ENCODE results near the gene JPH4.
"Not testable (repeated sequence)": the region's sequence is repeated elsewhere in the genome, so short reads cannot be mapped to it uniquely, and the experiment has no call there.

Gene JPH4

DNA sequence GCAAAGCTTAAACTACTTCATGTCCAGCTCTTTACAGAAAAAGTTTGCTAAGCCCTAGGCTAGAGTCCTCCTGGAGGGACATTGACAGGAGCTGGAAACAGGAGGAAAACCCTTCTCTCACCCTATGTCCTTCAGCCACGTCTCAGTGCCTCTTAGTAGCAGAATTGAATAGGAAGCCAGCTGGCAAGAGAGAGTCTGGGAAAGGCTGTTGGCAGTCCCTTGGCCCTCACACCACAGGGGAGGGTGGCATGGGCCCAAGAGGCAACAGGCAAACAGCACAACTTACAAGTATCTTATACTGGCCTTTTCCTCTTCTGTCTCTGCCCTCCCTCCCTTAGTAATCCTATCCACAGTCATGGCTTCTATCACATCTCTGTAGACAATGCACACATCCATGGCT, 29.9 kb upstream of the JPH4 start:
- Histone ChIP-seq H2AFZ (ENCODE audit: low read length, unreplicated experiment) (no peak overlapping the region), H3K4me3 (ENCODE audit: low read depth, low read length) (no peak overlapping the region), H3K27ac (ENCODE audit: low read depth, low read length) (no peak overlapping the region), H3K27me3 (ENCODE audit: insufficient read depth, low read length) (peaks cover 68% of the 10 kb centered on the region), H3K4me1 (ENCODE audit: control insufficient read depth, insufficient read depth, low read length, unreplicated experiment) (no peaks in the 10 kb centered on the region), H3K36me3 (ENCODE audit: insufficient read depth, low read length) (no peaks in the 10 kb centered on the region), H3K79me2 (ENCODE audit: control insufficient read depth, insufficient read depth, low read length, unreplicated experiment) (no peaks in the 10 kb centered on the region)

GRCh38 chr14:23605931-23606585, 27.5 kb upstream of the JPH4 start:
- Histone ChIP-seq H3K36me3 (ENCODE audit: insufficient read depth, low read length) (no peaks in the 10 kb centered on the region), H3K27ac (ENCODE audit: low read depth, low read length) (no peak overlapping the region), H3K79me2 (ENCODE audit: control insufficient read depth, insufficient read depth, low read length, unreplicated experiment) (no peaks in the 10 kb centered on the region), H3K4me3 (ENCODE audit: low read depth, low read length) (no peak overlapping the region), H3K4me1 (ENCODE audit: control insufficient read depth, insufficient read depth, low read length, unreplicated experiment) (no peaks in the 10 kb centered on the region), H2AFZ (ENCODE audit: low read length, unreplicated experiment) (no peak overlapping the region), H3K27me3 (ENCODE audit: insufficient read depth, low read length) (peaks cover 53% of the 10 kb centered on the region)

DNA sequence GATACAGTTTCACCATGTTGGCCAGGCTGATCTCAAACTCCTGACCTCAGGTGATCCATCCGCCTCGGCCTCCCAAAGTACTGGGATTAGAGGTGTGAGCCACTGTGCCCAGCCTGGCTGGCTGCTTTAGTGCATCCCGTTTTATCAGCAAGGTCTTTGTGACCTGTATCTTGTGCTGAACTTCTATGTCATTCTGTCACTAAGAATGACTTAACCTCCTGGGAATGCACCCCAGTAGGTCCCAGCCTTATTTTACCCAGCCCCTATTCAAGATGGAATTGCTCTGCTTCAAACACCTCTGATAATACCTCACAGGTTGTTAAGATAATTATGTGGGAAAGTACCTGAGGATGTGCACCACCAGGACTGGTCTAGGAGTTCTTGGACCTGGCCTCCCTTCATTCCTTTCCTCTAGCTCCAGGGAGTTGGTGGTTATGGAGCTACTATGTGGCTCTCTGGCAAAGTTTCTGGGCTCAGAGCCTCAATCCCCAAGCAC, 26.1 kb upstream of the JPH4 start:
- Histone ChIP-seq H2AFZ (ENCODE audit: low read length, unreplicated experiment) (no peak overlapping the region), H3K27me3 (ENCODE audit: insufficient read depth, low read length) (peaks cover 44% of the 10 kb centered on the region), H3K4me1 (ENCODE audit: control insufficient read depth, insufficient read depth, low read length, unreplicated experiment) (no peaks in the 10 kb centered on the region), H3K79me2 (ENCODE audit: control insufficient read depth, insufficient read depth, low read length, unreplicated experiment) (no peaks in the 10 kb centered on the region), H3K27ac (ENCODE audit: low read depth, low read length) (no peak overlapping the region), H3K4me3 (ENCODE audit: low read depth, low read length) (no peak overlapping the region), H3K36me3 (ENCODE audit: insufficient read depth, low read length) (no peaks in the 10 kb centered on the region)

DNA sequence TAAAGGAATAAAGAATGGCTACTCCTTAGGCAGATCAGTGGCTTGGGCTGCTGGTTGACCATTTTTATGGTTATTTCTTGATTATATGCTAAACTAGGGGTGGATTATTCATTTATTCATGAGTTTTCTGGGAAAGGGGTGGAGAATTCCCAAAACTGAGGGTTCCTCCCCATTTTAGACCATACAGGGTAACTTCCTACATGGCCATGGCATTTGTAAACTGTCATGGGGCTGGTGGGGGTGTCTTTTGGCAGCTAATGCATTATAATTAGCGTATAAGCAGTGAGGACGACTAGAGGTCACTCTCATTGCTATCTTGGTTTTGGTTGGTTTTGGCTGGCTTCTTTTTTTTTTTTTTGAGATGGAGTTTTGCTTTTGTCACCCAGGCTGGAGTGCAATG, 25.6 kb upstream of the JPH4 start:
- Histone ChIP-seq H2AFZ (ENCODE audit: low read length, unreplicated experiment) (no peak overlapping the region), H3K27me3 (ENCODE audit: insufficient read depth, low read length) (peaks cover 41% of the 10 kb centered on the region), H3K4me3 (ENCODE audit: low read depth, low read length) (no peak overlapping the region), H3K36me3 (ENCODE audit: insufficient read depth, low read length) (no peaks in the 10 kb centered on the region), H3K4me1 (ENCODE audit: control insufficient read depth, insufficient read depth, low read length, unreplicated experiment) (no peaks in the 10 kb centered on the region), H3K27ac (ENCODE audit: low read depth, low read length) (no peak overlapping the region), H3K79me2 (ENCODE audit: control insufficient read depth, insufficient read depth, low read length, unreplicated experiment) (no peaks in the 10 kb centered on the region)

GRCh38 chr14:23603103-23603502, 24.5 kb upstream of the JPH4 start:
- no peaks in the 10 kb centered on the region for H3K36me3 ChIP-seq (ENCODE audit: insufficient read depth, low read length)
- peaks cover 31% of the 10 kb centered on the region for H3K27me3 ChIP-seq (ENCODE audit: insufficient read depth, low read length)
- no peaks in the 10 kb centered on the region for H3K79me2 ChIP-seq (ENCODE audit: control insufficient read depth, insufficient read depth, low read length, unreplicated experiment)
- no peak overlapping the region for H2AFZ ChIP-seq (ENCODE audit: low read length, unreplicated experiment)
- no peaks in the 10 kb centered on the region for H3K4me1 ChIP-seq (ENCODE audit: control insufficient read depth, insufficient read depth, low read length, unreplicated experiment)
- no peak overlapping the region for H3K27ac ChIP-seq (ENCODE audit: low read depth, low read length)
- no peak overlapping the region for H3K4me3 ChIP-seq (ENCODE audit: low read depth, low read length)

GRCh38 chr14:23602181-23603095, 23.8 kb upstream of the JPH4 start:
- no peaks in the 10 kb centered on the region for H3K79me2 ChIP-seq (ENCODE audit: control insufficient read depth, insufficient read depth, low read length, unreplicated experiment)
- H3K27me3 ChIP-seq (ENCODE audit: insufficient read depth, low read length) = peaks cover 28% of the 10 kb centered on the region
- H3K4me1 ChIP-seq (ENCODE audit: control insufficient read depth, insufficient read depth, low read length, unreplicated experiment) = no peaks in the 10 kb centered on the region
- H3K4me3 ChIP-seq (ENCODE audit: low read depth, low read length) = no peak overlapping the region
- no peak overlapping the region for H2AFZ ChIP-seq (ENCODE audit: low read length, unreplicated experiment)
- no peak overlapping the region for H3K27ac ChIP-seq (ENCODE audit: low read depth, low read length)
- no peaks in the 10 kb centered on the region for H3K36me3 ChIP-seq (ENCODE audit: insufficient read depth, low read length)

- H3K4me3 ChIP-seq (ENCODE audit: low read depth, low read length) = no peak overlapping the region
- peaks cover 22% of the 10 kb centered on the region; the same call in 1 of the 2 replicates for H3K27me3 ChIP-seq (ENCODE audit: insufficient read depth, low read length)
- H3K36me3 ChIP-seq (ENCODE audit: insufficient read depth, low read length) = no peaks in the 10 kb centered on the region
- H3K27ac ChIP-seq (ENCODE audit: low read depth, low read length) = no peak overlapping the region
- no peak overlapping the region for H2AFZ ChIP-seq (ENCODE audit: low read length, unreplicated experiment)
- no peaks in the 10 kb centered on the region for H3K4me1 ChIP-seq (ENCODE audit: control insufficient read depth, insufficient read depth, low read length, unreplicated experiment)
- no peaks in the 10 kb centered on the region for H3K79me2 ChIP-seq (ENCODE audit: control insufficient read depth, insufficient read depth, low read length, unreplicated experiment)
Observed at GRCh38 chr14:23601845-23602180, 23.2 kb upstream of the JPH4 start.

GRCh38 chr14:23601424-23601823, 22.8 kb upstream of the JPH4 start:
- H3K27me3 ChIP-seq (ENCODE audit: insufficient read depth, low read length) = peaks cover 18% of the 10 kb centered on the region; the same call in 1 of the 2 replicates
- H3K4me1 ChIP-seq (ENCODE audit: control insufficient read depth, insufficient read depth, low read length, unreplicated experiment) = no peaks in the 10 kb centered on the region
- H3K79me2 ChIP-seq (ENCODE audit: control insufficient read depth, insufficient read depth, low read length, unreplicated experiment) = no peaks in the 10 kb centered on the region
- no peak overlapping the region for H3K4me3 ChIP-seq (ENCODE audit: low read depth, low read length)
- no peaks in the 10 kb centered on the region for H3K36me3 ChIP-seq (ENCODE audit: insufficient read depth, low read length)
- no peak overlapping the region for H3K27ac ChIP-seq (ENCODE audit: low read depth, low read length)
- H2AFZ ChIP-seq (ENCODE audit: low read length, unreplicated experiment) = no peak overlapping the region

- Histone ChIP-seq H3K27ac (ENCODE audit: low read depth, low read length) (no peak overlapping the region), H2AFZ (ENCODE audit: low read length, unreplicated experiment) (no peak overlapping the region), H3K4me3 (ENCODE audit: low read depth, low read length) (no peak overlapping the region), H3K27me3 (ENCODE audit: insufficient read depth, low read length) (peaks cover 12% of the 10 kb centered on the region; the same call in 1 of the 2 replicates), H3K4me1 (ENCODE audit: control insufficient read depth, insufficient read depth, low read length, unreplicated experiment) (no peaks in the 10 kb centered on the region), H3K79me2 (ENCODE audit: control insufficient read depth, insufficient read depth, low read length, unreplicated experiment) (no peaks in the 10 kb centered on the region), H3K36me3 (ENCODE audit: insufficient read depth, low read length) (no peaks in the 10 kb centered on the region)
Observed at GRCh38 chr14:23600806-23601205, 22.2 kb upstream of the JPH4 start.

- peaks cover 12% of the 10 kb centered on the region; the same call in 1 of the 2 replicates for H3K27me3 ChIP-seq (ENCODE audit: insufficient read depth, low read length)
- H3K79me2 ChIP-seq (ENCODE audit: control insufficient read depth, insufficient read depth, low read length, unreplicated experiment) = no peaks in the 10 kb centered on the region
- no peaks in the 10 kb centered on the region for H3K36me3 ChIP-seq (ENCODE audit: insufficient read depth, low read length)
- H3K4me1 ChIP-seq (ENCODE audit: control insufficient read depth, insufficient read depth, low read length, unreplicated experiment) = no peaks in the 10 kb centered on the region
- no peak overlapping the region for H2AFZ ChIP-seq (ENCODE audit: low read length, unreplicated experiment)
- no peak overlapping the region for H3K27ac ChIP-seq (ENCODE audit: low read depth, low read length)
- H3K4me3 ChIP-seq (ENCODE audit: low read depth, low read length) = no peak overlapping the region
Observed at GRCh38 chr14:23600322-23600707, 21.7 kb upstream of the JPH4 start.

DNA sequence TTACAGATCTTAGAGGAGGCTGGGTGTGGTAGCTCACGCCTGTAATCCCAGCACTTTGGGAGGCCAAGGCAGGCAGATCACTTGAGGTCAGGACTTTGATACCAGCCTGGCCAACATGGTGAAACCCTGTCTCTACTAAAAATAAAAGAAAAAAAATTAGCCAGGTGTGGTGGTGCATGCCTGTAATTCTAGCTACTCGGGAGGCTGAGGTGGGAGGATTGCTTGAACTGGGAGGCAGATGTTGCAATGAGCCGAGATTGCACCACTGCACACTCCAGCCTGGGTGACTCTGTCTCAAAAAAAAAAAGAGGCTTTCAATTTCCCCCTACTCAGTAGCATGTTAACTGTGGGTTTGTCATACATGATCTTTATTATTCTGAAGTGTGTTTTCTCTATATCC, 15.6 kb upstream of the JPH4 start:
- H3K79me2 ChIP-seq (ENCODE audit: control insufficient read depth, insufficient read depth, low read length, unreplicated experiment); H3K27ac ChIP-seq (ENCODE audit: low read depth, low read length); H3K4me1 ChIP-seq (ENCODE audit: control insufficient read depth, insufficient read depth, low read length, unreplicated experiment); H3K4me3 ChIP-seq (ENCODE audit: low read depth, low read length); H3K36me3 ChIP-seq (ENCODE audit: insufficient read depth, low read length); H2AFZ ChIP-seq (ENCODE audit: low read length, unreplicated experiment): not testable (repeated sequence)
- peaks cover 20% of the 10 kb centered on the region for H3K27me3 ChIP-seq (ENCODE audit: insufficient read depth, low read length)

Measured in ACC112 (cell line).